ES-I3 (cell line): ENCODE data around the gene PGRMC2.

ENCODE experiments used
- H3K36me3 ChIP-seq: 2 replicates; pipeline ENCODE4 v1.6.1; 2013; ENCODE audit warnings: mild to moderate bottlenecking, low read length, control low read depth, moderate library complexity; ENCODE audit not compliant: insufficient read depth
- H3K4me1 ChIP-seq: 2 replicates; pipeline ENCODE4 v1.6.1; 2013; ENCODE audit warnings: mild to moderate bottlenecking, control low read depth, low read length; ENCODE audit not compliant: insufficient read depth
- H3K9ac ChIP-seq: 2 replicates; pipeline ENCODE4 v1.6.1; 2013; ENCODE audit warnings: low read depth, mild to moderate bottlenecking, low read length, moderate library complexity
- H3K9me3 ChIP-seq: 2 replicates; pipeline ENCODE4 v1.6.1; 2013; ENCODE audit warnings: mild to moderate bottlenecking, low read length, moderate library complexity; ENCODE audit not compliant: control insufficient read depth, insufficient read depth

Gene PGRMC2

DNA sequence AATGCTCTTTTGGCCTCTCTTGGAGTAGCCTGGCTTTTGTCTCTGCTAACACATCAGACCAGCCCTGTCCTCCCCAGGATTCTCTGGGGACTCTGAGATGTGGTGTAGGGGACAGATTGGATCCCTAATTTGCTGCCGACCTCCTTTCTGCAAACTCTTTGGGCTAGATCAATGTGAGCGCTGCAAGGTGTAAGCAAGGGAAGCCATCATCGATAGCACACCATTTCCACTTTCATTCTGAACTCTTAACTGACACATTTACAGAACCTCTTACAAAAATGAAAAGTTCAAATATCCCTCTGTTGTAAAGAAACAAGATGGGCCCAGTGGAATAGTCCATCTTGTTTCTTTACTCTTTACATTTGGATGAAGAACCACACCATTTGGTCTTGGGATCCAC is 46.6 kb downstream of the PGRMC2 start:
- H3K9ac ChIP-seq, result no peak overlapping the region
- H3K4me1 ChIP-seq, result no peaks in the 10 kb centered on the region
- H3K9me3 ChIP-seq, result peaks cover 6% of the 10 kb centered on the region
- H3K36me3 ChIP-seq, result no peaks in the 10 kb centered on the region; the same call in none of the 2 replicates

DNA sequence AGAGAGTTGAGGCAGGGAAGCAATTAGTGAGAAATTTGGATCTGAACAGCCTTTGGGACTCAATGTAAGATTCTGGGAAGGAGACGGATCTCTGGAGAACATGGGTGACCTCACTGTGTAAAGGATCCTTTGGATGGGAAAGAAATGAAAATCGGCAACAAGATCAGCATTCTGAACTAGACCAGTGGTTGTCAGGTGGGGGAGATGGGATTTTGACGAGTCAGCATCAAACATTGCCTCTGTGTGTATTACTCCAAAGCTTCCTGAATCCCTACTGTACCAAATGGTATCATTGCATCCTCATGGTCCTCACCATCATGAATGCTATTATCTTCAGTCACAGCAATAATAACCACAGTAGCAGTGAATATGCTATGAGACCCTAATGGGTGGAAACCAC is 52.8 kb downstream of the PGRMC2 start:
- no peaks in the 10 kb centered on the region for H3K4me1 ChIP-seq
- H3K36me3 ChIP-seq, result no peaks in the 10 kb centered on the region; the same call in 1 of the 2 replicates
- no peak overlapping the region for H3K9ac ChIP-seq
- no peaks in the 10 kb centered on the region for H3K9me3 ChIP-seq

DNA sequence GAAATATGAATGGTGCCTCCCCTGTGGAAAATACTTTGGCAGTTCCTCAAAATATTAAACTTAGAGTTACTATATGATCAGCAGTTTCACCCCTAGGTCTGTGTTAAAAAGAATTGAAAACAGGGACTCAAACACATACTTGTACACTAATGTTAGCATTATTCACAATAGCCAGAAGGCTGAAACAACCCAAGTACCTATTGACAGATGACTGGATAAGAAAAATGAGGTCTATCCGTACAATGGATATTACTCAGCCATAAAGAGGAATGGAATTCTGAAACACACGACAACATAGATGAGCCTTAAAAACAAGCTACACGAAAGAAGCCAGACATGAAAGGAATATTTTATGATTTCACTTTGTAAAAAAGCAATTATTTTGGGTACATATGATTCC is 54.9 kb downstream of the PGRMC2 start:
- Histone ChIP-seq H3K9me3 (no peaks in the 10 kb centered on the region), H3K4me1 (no peaks in the 10 kb centered on the region), H3K36me3 (no peaks in the 10 kb centered on the region; the same call in 1 of the 2 replicates)

DNA sequence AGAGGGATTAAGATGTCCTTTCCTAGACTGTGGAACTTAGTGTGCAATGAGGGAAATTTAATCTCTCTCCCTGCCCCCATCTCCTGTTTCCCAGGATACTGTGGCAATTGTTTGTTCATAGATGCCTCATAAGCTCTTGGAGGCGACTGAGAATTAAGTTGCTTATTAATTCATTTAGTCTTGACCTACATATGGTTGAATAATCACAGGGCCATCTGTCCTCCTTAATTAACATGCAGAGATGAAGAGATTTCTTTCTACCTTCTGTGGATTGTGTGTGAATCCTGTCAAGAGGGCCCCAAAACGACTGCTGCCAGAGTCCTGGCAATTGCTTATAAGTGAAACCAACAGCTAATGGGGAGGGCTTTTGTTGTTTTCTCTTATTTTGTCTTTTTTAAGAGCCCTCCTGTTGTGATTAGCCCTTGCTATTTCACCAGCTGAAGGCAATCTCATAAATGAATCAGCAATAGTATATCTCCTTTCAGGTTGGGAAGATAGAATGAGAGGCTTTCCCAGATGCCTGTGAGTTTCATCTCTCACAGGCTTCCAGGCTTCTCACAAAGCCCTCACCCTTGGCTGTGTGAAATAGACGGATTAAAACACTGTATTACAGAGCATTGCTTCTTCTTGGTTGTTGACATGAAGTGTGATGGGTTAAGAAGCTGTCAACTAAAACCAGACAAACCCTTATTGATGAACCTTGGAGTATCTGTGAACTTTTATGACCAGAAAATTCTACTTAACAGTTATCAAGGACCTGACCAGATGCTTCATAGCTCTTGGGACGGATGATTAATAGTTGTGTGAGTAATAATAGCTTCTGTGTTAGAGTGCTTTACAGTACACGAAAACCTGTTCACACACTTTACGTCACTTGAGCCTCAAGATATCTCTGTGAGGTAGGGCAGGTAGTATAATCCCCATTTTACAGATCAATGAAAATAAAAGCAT is 58.5 kb downstream of the PGRMC2 start:
- Histone ChIP-seq H3K9me3 (no peaks in the 10 kb centered on the region), H3K4me1 (no peaks in the 10 kb centered on the region), H3K36me3 (no peaks in the 10 kb centered on the region), H3K9ac (no peak overlapping the region)

More for the DNA sequence above, 54.9 kb downstream of the PGRMC2 start:
- H3K9ac ChIP-seq, result no peak overlapping the region

DNA sequence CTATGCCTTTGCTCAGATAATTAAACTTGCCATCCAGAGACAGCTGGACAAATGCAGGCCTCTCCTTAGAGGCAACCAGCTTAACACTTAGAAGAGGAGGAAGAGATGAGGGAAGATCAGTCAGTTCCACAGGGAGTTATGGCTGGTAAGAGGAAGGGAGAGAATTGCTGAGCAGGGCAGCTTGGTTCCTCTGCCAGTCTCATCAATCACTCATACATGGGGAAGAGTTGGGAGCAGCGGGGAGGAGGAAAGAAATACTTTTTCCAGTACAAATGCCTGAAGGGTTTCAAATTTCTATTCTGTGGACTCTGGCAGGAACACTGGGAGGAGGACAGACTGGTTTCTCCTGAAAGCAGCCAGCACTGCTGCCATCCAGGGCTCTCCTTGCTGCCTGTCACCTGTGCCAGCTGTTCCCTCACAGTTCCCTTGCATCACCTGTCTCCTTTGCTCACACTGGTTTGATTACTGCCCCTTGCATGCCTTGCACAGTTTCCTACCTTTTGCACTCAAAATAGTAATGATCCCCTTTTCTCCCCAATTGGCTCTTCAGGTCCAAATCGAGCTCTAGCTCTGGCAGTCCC is 59.5 kb downstream of the PGRMC2 start:
- Histone ChIP-seq H3K9me3 (no peaks in the 10 kb centered on the region), H3K9ac (no peak overlapping the region), H3K4me1 (no peaks in the 10 kb centered on the region), H3K36me3 (no peaks in the 10 kb centered on the region)

DNA sequence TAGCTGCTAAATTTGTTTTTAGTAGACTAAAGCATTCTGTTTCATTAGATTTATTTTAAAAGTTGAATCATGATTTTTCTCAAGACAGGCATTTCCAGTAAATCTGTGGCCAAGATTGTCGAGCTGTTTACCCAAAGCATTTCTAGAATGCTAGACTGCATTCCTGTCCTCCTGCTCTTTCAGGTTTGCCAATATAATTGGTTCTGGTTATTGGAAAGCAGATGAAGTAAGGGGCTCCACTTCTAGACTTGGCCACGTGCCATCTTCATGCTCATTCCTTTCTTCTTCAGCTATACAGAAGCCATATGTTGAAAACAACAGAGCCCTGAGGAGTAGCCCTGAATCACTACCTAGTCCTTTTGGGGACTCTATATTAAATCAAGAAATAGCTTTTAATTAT is 62.5 kb downstream of the PGRMC2 start:
- Histone ChIP-seq H3K9me3 (no peaks in the 10 kb centered on the region), H3K4me1 (no peaks in the 10 kb centered on the region), H3K9ac (no peak overlapping the region), H3K36me3 (no peaks in the 10 kb centered on the region)

DNA sequence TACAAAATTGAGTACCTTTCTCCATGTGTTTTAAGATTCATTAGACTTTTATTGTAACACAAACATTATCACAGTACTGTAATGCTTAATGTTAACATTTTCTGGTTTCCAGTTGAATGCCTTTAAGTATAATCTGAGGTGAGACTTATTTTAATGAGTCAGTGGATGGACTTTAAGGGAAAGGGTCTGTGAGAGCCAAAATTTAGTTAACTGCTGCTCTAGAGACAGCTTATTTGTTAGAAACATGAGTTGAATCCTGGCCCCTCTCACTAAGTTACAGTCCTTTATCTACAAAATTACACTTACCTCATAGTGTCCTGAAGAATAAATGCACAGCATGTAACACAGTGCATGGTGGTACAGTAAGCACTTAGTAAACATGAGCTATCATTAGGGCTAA is 66.0 kb downstream of the PGRMC2 start:
- Histone ChIP-seq H3K36me3 (no peaks in the 10 kb centered on the region), H3K4me1 (no peaks in the 10 kb centered on the region), H3K9me3 (no peaks in the 10 kb centered on the region), H3K9ac (no peak overlapping the region)

DNA sequence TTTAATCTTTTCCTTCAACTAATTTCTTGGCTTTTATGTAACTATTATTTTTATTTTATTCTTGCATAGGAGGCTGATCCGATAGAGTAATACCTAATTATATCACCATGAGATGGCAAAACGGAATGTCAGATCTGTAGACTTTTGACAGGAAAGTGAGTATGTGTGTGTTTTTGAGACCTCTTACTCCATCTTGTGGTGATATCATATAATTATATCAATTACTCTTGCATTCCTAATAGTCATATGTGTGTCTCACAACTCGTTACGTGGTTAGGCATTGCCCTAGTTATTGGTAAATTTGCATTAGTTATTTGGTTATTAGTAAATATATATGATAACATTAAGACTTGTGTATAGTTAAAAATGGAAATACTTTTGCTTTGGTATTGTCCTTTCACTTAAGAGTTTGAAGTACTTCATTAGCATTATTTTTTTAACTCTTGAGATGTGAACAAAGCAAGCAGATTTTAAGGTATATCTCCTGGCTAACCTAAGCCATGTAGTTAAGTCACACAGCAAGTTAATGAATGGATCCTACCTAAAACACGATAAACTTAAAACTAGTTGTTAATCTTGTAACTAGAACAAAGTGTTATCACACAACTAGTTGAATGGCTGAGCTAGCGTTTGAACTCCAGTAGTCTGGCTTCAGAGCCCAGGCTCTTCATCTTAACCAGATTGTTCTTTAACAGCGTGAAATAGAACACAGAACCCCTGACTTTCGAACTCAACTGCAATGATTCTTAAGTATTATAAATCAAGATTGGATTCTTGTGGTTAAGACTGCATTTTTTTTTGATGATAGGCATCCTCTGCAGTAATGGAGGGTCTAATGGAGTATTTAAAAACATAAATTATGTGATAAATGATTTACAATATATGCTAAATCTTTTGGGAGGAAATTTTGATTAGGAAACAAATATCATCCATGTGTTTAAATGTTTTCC is 67.1 kb downstream of the PGRMC2 start:
- H3K36me3 ChIP-seq, result no peaks in the 10 kb centered on the region
- no peaks in the 10 kb centered on the region for H3K4me1 ChIP-seq
- H3K9ac ChIP-seq, result no peak overlapping the region
- no peaks in the 10 kb centered on the region for H3K9me3 ChIP-seq
